CD4-positive, alpha-beta T cell treated with Interleukin-12 subunit alpha and Interleukin-12 subunit beta, for 1 hour (primary cell): ENCODE results near the gene AGMO.

Experiments used
- DNase-seq: peaks from one replicate; pipeline ENCODE4 v3.0.0-alpha.2; 2020

Gene AGMO

GRCh38 chr7:15452670-15453069 is 109.1 kb downstream of the AGMO start:
- DNase-seq = no peak

- no peak for DNase-seq
These were observed 115.1 kb downstream of the AGMO start for GRCh38 chr7:15446722-15447121.

- no peak for DNase-seq
These were observed 115.5 kb downstream of the AGMO start for GRCh38 chr7:15446280-15446679.

GRCh38 chr7:15441915-15442314 is 119.9 kb downstream of the AGMO start:
- DNase-seq = no peak

- DNase-seq = no peak
These were observed 121.3 kb downstream of the AGMO start for GRCh38 chr7:15440482-15440881.

GRCh38 chr7:15439853-15440252 is 122.0 kb downstream of the AGMO start:
- no peak for DNase-seq

- no peak for DNase-seq
These were observed 128.7 kb downstream of the AGMO start for GRCh38 chr7:15433151-15433550.

- no peak for DNase-seq
These were observed 130.9 kb downstream of the AGMO start for GRCh38 chr7:15430911-15431310.

- no peak for DNase-seq
These were observed 131.6 kb downstream of the AGMO start for GRCh38 chr7:15430191-15430590.

GRCh38 chr7:15424468-15424867 is 137.3 kb downstream of the AGMO start:
- DNase-seq = no peak

GRCh38 chr7:15419596-15419995 is 142.2 kb downstream of the AGMO start:
- DNase-seq = no peak

GRCh38 chr7:15418264-15418663 is 143.6 kb downstream of the AGMO start:
- DNase-seq = no peak

- no peak for DNase-seq
These were observed 144.3 kb downstream of the AGMO start for GRCh38 chr7:15417341-15417988.

GRCh38 chr7:15411019-15411418 is 150.8 kb downstream of the AGMO start:
- DNase-seq = no peak

- DNase-seq = no peak
These were observed 153.9 kb downstream of the AGMO start for GRCh38 chr7:15407910-15408309.

- DNase-seq = no peak
These were observed 158.1 kb downstream of the AGMO start for GRCh38 chr7:15403751-15404150.

GRCh38 chr7:15403315-15403714 is 158.5 kb downstream of the AGMO start:
- no peak for DNase-seq

- DNase-seq = no peak
These were observed 159.2 kb downstream of the AGMO start for GRCh38 chr7:15402436-15403136.

GRCh38 chr7:15400440-15400839 is 161.4 kb downstream of the AGMO start:
- no peak for DNase-seq

- no peak for DNase-seq
These were observed 162.4 kb downstream of the AGMO start for GRCh38 chr7:15399441-15399840.

GRCh38 chr7:15397922-15398760 is 163.7 kb downstream of the AGMO start:
- no peak for DNase-seq

- no peak for DNase-seq
These were observed 164.7 kb downstream of the AGMO start for GRCh38 chr7:15397159-15397550.

- DNase-seq = no peak
These were observed 165.3 kb downstream of the AGMO start for GRCh38 chr7:15396210-15397158.
